HG03520 (cell line): ENCODE measurements around the gene GAS2L1.
"Not testable (repeated sequence)": the region's sequence is repeated elsewhere in the genome, so short reads cannot be mapped to it uniquely, and the experiment has no call there.

Experiments used
- ATAC-seq: cut with Tn5 transposase; IDR thresholded peaks from one replicate; pipeline ENCODE4 v1.9.1; 2021; ENCODE audit warnings: mild to moderate bottlenecking, moderate library complexity; ENCODE audit not compliant: unreplicated experiment

GAS2L1 gene

DNA sequence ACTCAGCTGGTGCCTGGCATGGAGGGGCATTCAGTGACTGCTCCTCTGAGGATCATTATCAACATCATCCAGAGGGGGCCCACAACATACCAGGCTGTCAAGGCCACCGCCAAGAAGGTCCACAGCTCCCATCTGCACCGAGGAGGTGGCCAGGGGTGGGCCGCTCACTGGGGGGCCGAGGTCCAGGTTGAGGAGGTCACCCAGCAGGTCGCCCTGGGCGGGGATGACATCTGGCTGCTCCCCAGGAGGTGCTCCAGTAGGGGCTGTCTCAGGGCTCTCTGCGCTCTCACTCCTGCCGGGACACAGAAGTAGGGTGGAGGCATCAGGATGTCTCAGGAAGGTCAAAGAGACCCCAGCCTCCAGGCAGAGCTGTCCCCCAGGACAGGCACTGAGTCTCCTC is 34.1 kb downstream of the GAS2L1 start:
- ATAC-seq = no peak

GRCh38 chr22:29341056-29341848 is 34.8 kb downstream of the GAS2L1 start:
- ATAC-seq = no peak

- ATAC-seq = no peak
Observed at GRCh38 chr22:29341849-29342127, 35.3 kb downstream of the GAS2L1 start.

GRCh38 chr22:29342177-29342576 is 35.7 kb downstream of the GAS2L1 start:
- no peak for ATAC-seq

- no peak for ATAC-seq
Observed at GRCh38 chr22:29342577-29343312, 36.3 kb downstream of the GAS2L1 start.

GRCh38 chr22:29343313-29343805 is 36.9 kb downstream of the GAS2L1 start:
- no peak for ATAC-seq

DNA sequence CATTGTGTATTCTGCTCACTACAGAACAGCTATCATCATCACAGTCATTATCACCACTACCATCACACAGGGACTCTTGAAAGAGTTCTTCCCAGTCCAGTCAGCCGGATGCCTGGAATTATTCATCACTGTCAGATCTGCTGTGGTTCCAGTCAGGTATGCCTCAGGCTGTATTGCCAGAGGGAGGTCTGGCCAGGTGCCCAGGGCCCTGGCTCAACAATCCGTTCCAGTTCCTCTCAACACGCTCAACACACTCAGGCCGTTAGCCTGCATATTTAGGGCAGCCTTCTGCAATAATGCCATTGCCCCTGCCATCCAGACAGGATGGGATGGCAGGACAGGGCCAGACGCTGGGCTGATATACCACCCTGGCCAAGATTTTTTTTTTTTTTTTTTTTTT is 37.7 kb downstream of the GAS2L1 start:
- no peak for ATAC-seq

- not testable (repeated sequence) for ATAC-seq
Observed at GRCh38 chr22:29344889-29345288, 38.4 kb downstream of the GAS2L1 start.

- no peak for ATAC-seq
Observed at GRCh38 chr22:29345932-29346331, 39.5 kb downstream of the GAS2L1 start.

DNA sequence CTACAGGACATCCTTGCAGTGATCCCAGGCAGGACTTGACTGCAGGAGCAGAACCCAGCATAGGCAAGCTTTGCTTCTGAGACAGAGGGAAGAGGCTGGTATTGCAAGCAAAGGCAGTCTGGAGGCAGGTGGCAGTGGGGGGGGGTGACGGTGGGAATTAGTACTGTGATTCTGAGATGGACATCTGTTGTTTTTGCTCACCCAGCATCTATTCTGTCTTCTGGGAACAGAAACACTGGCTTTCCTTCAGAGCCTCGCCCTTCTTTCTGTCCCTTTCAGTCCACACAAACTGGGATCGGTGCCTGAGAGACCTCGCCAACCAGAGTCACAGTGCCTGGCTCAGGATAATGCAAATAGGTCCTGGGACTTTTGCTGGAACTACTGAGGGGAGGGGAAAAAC is 40.2 kb downstream of the GAS2L1 start:
- no peak for ATAC-seq

DNA sequence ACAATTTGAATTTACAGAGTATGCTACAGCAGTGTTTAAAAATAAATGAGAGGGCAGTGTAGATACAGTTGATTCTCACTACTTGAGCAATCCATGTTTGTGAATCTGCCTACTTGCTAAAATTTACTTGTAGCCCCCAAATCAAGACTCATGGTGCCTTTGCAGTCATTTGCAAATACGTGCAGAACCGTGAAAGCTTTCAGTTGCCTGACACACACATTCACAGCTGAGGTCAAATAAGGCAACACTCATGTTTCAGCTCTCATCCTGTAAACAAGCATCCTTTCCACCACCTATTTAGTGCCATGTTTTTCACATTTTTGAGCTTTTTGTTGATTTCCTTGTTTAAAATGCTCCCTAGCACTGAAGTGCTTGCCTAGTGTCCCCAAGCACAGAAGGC is 41.6 kb downstream of the GAS2L1 start:
- no peak for ATAC-seq

GRCh38 chr22:29348956-29349355 is 42.5 kb downstream of the GAS2L1 start:
- ATAC-seq = no peak

- ATAC-seq = no peak
Observed at GRCh38 chr22:29351042-29351441, 44.6 kb downstream of the GAS2L1 start.

- ATAC-seq = no peak
Observed at GRCh38 chr22:29351891-29352290, 45.4 kb downstream of the GAS2L1 start.

- ATAC-seq = no peak
Observed at GRCh38 chr22:29352778-29353177, 46.3 kb downstream of the GAS2L1 start.

DNA sequence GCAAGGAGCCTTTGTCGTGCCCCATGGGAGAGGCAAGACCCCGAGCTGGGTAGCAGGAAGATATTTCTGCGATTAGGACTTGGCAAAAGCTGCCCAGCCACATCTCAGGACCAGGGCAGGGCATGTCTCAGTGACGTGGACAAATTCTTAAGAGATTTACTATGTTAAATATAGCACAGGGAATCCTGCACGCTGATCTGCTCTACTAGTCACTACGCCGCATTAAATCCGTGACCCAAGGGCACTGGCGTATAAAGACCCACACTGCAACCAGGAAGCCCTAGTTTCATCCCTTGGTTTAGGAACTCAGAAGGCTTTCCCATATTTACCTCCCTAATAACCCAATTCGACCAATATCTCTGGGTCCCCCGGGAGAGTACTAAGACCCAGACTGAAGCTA is 46.8 kb downstream of the GAS2L1 start:
- ATAC-seq = no peak

- ATAC-seq = no peak
Observed at GRCh38 chr22:29353860-29354259, 47.4 kb downstream of the GAS2L1 start.

- not testable (repeated sequence) for ATAC-seq
Observed at GRCh38 chr22:29357193-29357890, 50.9 kb downstream of the GAS2L1 start.

DNA sequence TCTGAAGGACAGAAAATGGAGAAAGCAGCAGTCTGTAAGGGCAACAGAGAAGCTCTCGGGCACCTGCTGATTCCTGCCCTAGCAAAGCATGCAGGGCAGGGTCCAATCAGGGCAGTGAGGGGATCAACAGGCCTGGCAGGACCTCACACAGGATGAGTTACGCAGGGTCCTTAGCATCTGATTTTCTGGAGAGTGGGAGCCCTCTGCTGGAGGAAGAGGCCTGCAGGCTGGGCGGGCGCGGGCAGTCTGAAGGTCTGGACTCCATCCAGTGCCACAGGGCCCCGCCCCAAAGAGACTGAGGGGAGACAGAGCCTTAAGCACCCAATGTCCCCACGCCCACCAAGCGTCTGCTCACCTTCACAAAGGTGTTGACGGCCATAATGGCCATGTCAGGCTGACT is 53.0 kb downstream of the GAS2L1 start:
- no peak for ATAC-seq
